Stimulated activated naive CD8-positive, alpha-beta T cell treated with anti-CD3 and anti-CD28 coated beads, Interleukin-15, amount 100 ng/mL, for 72 hours (primary cell): ENCODE data around the gene OR52D1.
A peak's percentile ranks its signal among the peaks of the same experiment; 100 is the strongest.

Source experiments
- ATAC-seq: fragments of 150-1000 bp; cut with Tn5 transposase; 2 replicates; pipeline ENCODE4 v1.10.0; 2021; ENCODE audit warnings: mild to moderate bottlenecking, moderate library complexity
- DNase-seq, 2 donors: peaks; one replicate each; pipeline ENCODE4 v3.0.0; 2021 to 2022
- H3K27ac Mint-ChIP-seq, 2 donors: one replicate each; pipeline ENCODE4 v1.8.0; 2022; ENCODE audit warnings: mild to moderate bottlenecking in 2 of 2, mixed read lengths in 2 of 2, moderate library complexity in 2 of 2
- H3K27me3 Mint-ChIP-seq: one replicate; pipeline ENCODE4 v1.8.0; 2022; ENCODE audit warnings: mixed read lengths
- H3K4me1 Mint-ChIP-seq: one replicate; pipeline ENCODE4 v1.8.0; 2022; ENCODE audit warnings: mild to moderate bottlenecking, mixed read lengths
- H3K4me3 Mint-ChIP-seq, 2 donors: one replicate each; pipeline ENCODE4 v1.8.0; 2022; ENCODE audit warnings: mild to moderate bottlenecking in 2 of 2, mixed read lengths in 2 of 2, moderate library complexity in 1 of 2
- H3K9me3 Mint-ChIP-seq, 2 donors: one replicate each; pipeline ENCODE4 v1.8.0; 2022; ENCODE audit warnings: mixed read lengths in 2 of 2

The OR52D1 gene

GRCh38 chr11:5504403-5504921, 16.0 kb downstream of the OR52D1 start:
- ATAC-seq = no peak
- Mint-ChIP-seq H3K27me3 (no peaks in the 10 kb centered on the region), H3K4me1 (no peaks in the 10 kb centered on the region), H3K9me3 (no peaks in the 10 kb centered on the region), H3K27ac (no peak overlapping the region), H3K4me3 (no peak overlapping the region)
- DNase-seq = no peak

- Mint-ChIP-seq H3K9me3 (no peaks in the 10 kb centered on the region), H3K4me3 (no peak overlapping the region), H3K27ac (no peak overlapping the region), H3K4me1 (no peaks in the 10 kb centered on the region), H3K27me3 (no peaks in the 10 kb centered on the region)
- ATAC-seq (no peak), DNase-seq (no peak)
Measured at GRCh38 chr11:5505363-5506048, 17.0 kb downstream of the OR52D1 start.

GRCh38 chr11:5507177-5507932, 18.9 kb downstream of the OR52D1 start:
- no peaks in the 10 kb centered on the region for H3K27me3 Mint-ChIP-seq
- ATAC-seq = no peak

GRCh38 chr11:5507933-5508305, 19.4 kb downstream of the OR52D1 start:
- no peaks in the 10 kb centered on the region for H3K27me3 Mint-ChIP-seq
- H3K9me3 Mint-ChIP-seq = no peaks in the 10 kb centered on the region
- H3K4me3 Mint-ChIP-seq = no peak overlapping the region
- DNase-seq (no peak), ATAC-seq (no peak)
- H3K4me1 Mint-ChIP-seq = no peaks in the 10 kb centered on the region
- no peak overlapping the region for H3K27ac Mint-ChIP-seq

More at GRCh38 chr11:5507177-5507932, 18.9 kb downstream of the OR52D1 start:
- Mint-ChIP-seq H3K4me1 (no peaks in the 10 kb centered on the region), H3K4me3 (no peak overlapping the region), H3K27ac (no peak overlapping the region), H3K9me3 (no peaks in the 10 kb centered on the region)
- DNase-seq = no peak

- Mint-ChIP-seq H3K4me3 (no peak overlapping the region), H3K27ac (no peak overlapping the region), H3K27me3 (no peaks in the 10 kb centered on the region), H3K9me3 (no peaks in the 10 kb centered on the region), H3K4me1 (no peaks in the 10 kb centered on the region)
- DNase-seq (no peak), ATAC-seq (no peak)
Measured at GRCh38 chr11:5508605-5509004, 20.1 kb downstream of the OR52D1 start.

GRCh38 chr11:5509803-5510202, 21.3 kb downstream of the OR52D1 start, which contains the start of gene UBQLN3:
UBQLN3 (minus strand) TSS chr11:5509957; CDS start chr11:5509558, 399 bp downstream.
- H3K4me1 Mint-ChIP-seq = no peaks in the 10 kb centered on the region
- H3K27ac Mint-ChIP-seq = peak within 1 kb of the TSS in 1 of 2 donors; percentile 45
- H3K4me3 Mint-ChIP-seq = no peak within 1 kb of the TSS
- no peak for ATAC-seq
- H3K9me3 Mint-ChIP-seq = no peaks in the 10 kb centered on the region
- no peaks in the 10 kb centered on the region for H3K27me3 Mint-ChIP-seq
- DNase-seq = no peak

GRCh38 chr11:5514841-5515240, 26.4 kb downstream of the OR52D1 start:
- DNase-seq (no peak), ATAC-seq (no peak)
- Mint-ChIP-seq H3K9me3 (no peaks in the 10 kb centered on the region), H3K4me3 (no peak overlapping the region), H3K4me1 (no peaks in the 10 kb centered on the region), H3K27ac (no peak overlapping the region), H3K27me3 (no peaks in the 10 kb centered on the region)

- Mint-ChIP-seq H3K27ac (no peak within 1 kb of the TSS), H3K9me3 (no peaks in the 10 kb centered on the region), H3K4me1 (no peaks in the 10 kb centered on the region), H3K4me3 (no peak within 1 kb of the TSS), H3K27me3 (no peaks in the 10 kb centered on the region)
- no peak for DNase-seq
- ATAC-seq = no peak
Measured at GRCh38 chr11:5516599-5516998, 28.1 kb downstream of the OR52D1 start, which contains the start of gene UBQLNL. UBQLNL (minus strand) TSS chr11:5516699; CDS start chr11:5516441, 258 bp downstream.

- Mint-ChIP-seq H3K27me3 (no peaks in the 10 kb centered on the region), H3K4me1 (no peaks in the 10 kb centered on the region), H3K4me3 (no peak overlapping the region), H3K9me3 (no peaks in the 10 kb centered on the region), H3K27ac (no peak overlapping the region)
- DNase-seq = no peak
- no peak for ATAC-seq
Measured at GRCh38 chr11:5521540-5521939, 33.1 kb downstream of the OR52D1 start.

GRCh38 chr11:5522308-5522707, 33.8 kb downstream of the OR52D1 start:
- DNase-seq (no peak), ATAC-seq (no peak)
- H3K4me3 Mint-ChIP-seq = no peak overlapping the region
- no peaks in the 10 kb centered on the region for H3K9me3 Mint-ChIP-seq
- H3K4me1 Mint-ChIP-seq = no peaks in the 10 kb centered on the region
- H3K27me3 Mint-ChIP-seq = no peaks in the 10 kb centered on the region
- no peak overlapping the region for H3K27ac Mint-ChIP-seq

- Mint-ChIP-seq H3K4me3 (no peak overlapping the region), H3K27ac (peak overlapping the region in 1 of 2 donors; percentile 39), H3K27me3 (no peaks in the 10 kb centered on the region), H3K4me1 (no peaks in the 10 kb centered on the region), H3K9me3 (no peaks in the 10 kb centered on the region)
- ATAC-seq (no peak), DNase-seq (no peak)
Measured at GRCh38 chr11:5524756-5525155, 36.3 kb downstream of the OR52D1 start.

- Mint-ChIP-seq H3K27ac (no peak overlapping the region), H3K4me1 (no peaks in the 10 kb centered on the region)
Measured at GRCh38 chr11:5527716-5528115, 39.2 kb downstream of the OR52D1 start.

GRCh38 chr11:5528495-5528894, 40.0 kb downstream of the OR52D1 start:
- no peaks in the 10 kb centered on the region for H3K9me3 Mint-ChIP-seq
- ATAC-seq (no peak), DNase-seq (no peak)
- no peak overlapping the region for H3K27ac Mint-ChIP-seq
- no peaks in the 10 kb centered on the region for H3K4me1 Mint-ChIP-seq
- H3K27me3 Mint-ChIP-seq = no peaks in the 10 kb centered on the region
- H3K4me3 Mint-ChIP-seq = no peak overlapping the region

More at GRCh38 chr11:5527716-5528115, 39.2 kb downstream of the OR52D1 start:
- Mint-ChIP-seq H3K9me3 (no peaks in the 10 kb centered on the region), H3K4me3 (no peak overlapping the region), H3K27me3 (no peaks in the 10 kb centered on the region)
- ATAC-seq (no peak), DNase-seq (no peak)

- Mint-ChIP-seq H3K4me3 (no peak overlapping the region), H3K9me3 (no peaks in the 10 kb centered on the region), H3K27me3 (no peaks in the 10 kb centered on the region), H3K27ac (no peak overlapping the region), H3K4me1 (no peaks in the 10 kb centered on the region)
- DNase-seq (no peak), ATAC-seq (no peak)
Measured at GRCh38 chr11:5531053-5531831, 42.8 kb downstream of the OR52D1 start.

GRCh38 chr11:5534046-5534445, 45.6 kb downstream of the OR52D1 start:
- H3K27me3 Mint-ChIP-seq = no peaks in the 10 kb centered on the region
- DNase-seq = no peak
- no peak overlapping the region for H3K4me3 Mint-ChIP-seq
- H3K27ac Mint-ChIP-seq = no peak overlapping the region
- no peaks in the 10 kb centered on the region for H3K4me1 Mint-ChIP-seq
- ATAC-seq = no peak
- peaks cover 0 to 10% of the 10 kb centered on the region in 2 donors for H3K9me3 Mint-ChIP-seq
